ENCODE results near the gene AQP2. TPM values are rescaled to one million over a fixed set of nuclear protein-coding genes. Genes with fewer than 3 reads are reported as not detected.

Gene AQP2
- total RNA-seq, 1 experiment from 2014 or later: not detected

DNA sequence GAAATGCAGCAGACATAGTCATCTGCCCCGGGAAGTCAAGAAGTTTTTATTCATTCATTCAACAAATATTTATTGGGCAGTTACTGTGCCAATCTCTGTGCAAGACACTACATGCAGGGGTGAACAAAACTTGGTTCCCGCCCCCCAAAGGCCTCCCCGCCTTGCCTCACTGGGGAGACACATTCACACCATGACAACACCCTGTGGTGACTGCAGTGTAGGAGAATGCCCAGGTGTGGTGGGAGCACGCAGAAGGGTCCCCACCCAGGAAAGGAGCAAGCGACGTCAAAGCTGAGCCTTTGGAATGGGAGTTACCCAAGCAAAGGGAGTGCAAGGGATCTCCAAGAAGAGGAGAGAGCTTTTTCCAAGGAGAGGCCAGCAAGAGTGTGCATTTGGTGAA, 20.6 kb downstream of the AQP2 start:
- ChIA-PET POLR2A (interaction anchor here (0.6 kb wide), 1 partner anchor 47 kb away, joined by 3 read pairs; no protein-coding TSS in a partner anchor), RAD21 (ENCODE audit: low non-redundant PET in 1 of 2, low total read pairs in 2 of 2, uncharacterized antibody in 2 of 2, unreplicated experiment in 2 of 2) (interaction anchor here in 1 of 2 experiments (0.6 kb wide), 1 partner anchor 122 kb away, joined by 5 read pairs; no protein-coding TSS in a partner anchor), CTCF (interaction anchor here (1.4 kb wide), 1 partner anchor 26 kb away, joined by 3 read pairs; no protein-coding TSS in a partner anchor)
- H4K20me1 ChIP-seq (ENCODE audit: insufficient read depth): no peaks in the 10 kb centered on the region
- DNase-seq (ENCODE audit: low read depth, low spot score): no peak
- H2AFZ ChIP-seq (ENCODE audit: low read depth, low read length, poor library complexity, severe bottlenecking): no peak overlapping the region
- TF ChIP-seq SIN3A (IDR thresholded peaks at IDR 0.05; ENCODE audit: low read depth) (no peak), POLR2AphosphoS5 (IDR thresholded peaks at IDR 0.05; ENCODE audit: low read depth, low read length) (no peak), FOSL1 (IDR thresholded peaks at IDR 0.05; ENCODE audit: low read depth) (no peak), ELF1 (IDR thresholded peaks at IDR 0.05; ENCODE audit: borderline replicate concordance, low read depth) (no peak), TCF7L2 (IDR thresholded peaks at IDR 0.05; ENCODE audit: borderline replicate concordance, extremely low read depth, insufficient read depth, insufficient read length) (no peak), SRF (IDR thresholded peaks at IDR 0.05; ENCODE audit: low read depth) (no peak), EZH2 (IDR thresholded peaks at IDR 0.05) (no peak), RAD21 (IDR thresholded peaks at IDR 0.05; ENCODE audit: low read depth) (no peak), JUND (IDR thresholded peaks at IDR 0.05) (no peak), POLR2A (IDR thresholded peaks at IDR 0.05; ENCODE audit: borderline replicate concordance, extremely low read depth, insufficient read depth, insufficient read length) (no peak), CEBPB (IDR thresholded peaks at IDR 0.05; ENCODE audit: low read depth) (no peak), SP1 (IDR thresholded peaks at IDR 0.05; ENCODE audit: low read depth) (no peak), ATF3 (IDR thresholded peaks at IDR 0.05) (no peak)
- TF ChIP-seq, protein P1, sequence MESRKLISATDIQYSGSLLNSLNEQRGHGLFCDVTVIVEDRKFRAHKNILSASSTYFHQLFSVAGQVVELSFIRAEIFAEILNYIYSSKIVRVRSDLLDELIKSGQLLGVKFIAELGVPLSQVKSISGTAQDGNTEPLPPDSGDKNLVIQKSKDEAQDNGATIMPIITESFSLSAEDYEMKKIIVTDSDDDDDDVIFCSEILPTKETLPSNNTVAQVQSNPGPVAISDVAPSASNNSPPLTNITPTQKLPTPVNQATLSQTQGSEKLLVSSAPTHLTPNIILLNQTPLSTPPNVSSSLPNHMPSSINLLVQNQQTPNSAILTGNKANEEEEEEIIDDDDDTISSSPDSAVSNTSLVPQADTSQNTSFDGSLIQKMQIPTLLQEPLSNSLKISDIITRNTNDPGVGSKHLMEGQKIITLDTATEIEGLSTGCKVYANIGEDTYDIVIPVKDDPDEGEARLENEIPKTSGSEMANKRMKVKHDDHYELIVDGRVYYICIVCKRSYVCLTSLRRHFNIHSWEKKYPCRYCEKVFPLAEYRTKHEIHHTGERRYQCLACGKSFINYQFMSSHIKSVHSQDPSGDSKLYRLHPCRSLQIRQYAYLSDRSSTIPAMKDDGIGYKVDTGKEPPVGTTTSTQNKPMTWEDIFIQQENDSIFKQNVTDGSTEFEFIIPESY (IDR thresholded peaks at IDR 0.05; ENCODE audit: extremely low read depth, insufficient replicate concordance, low read length): no peak
- H3K4me2 ChIP-seq (ENCODE audit: low read length): no peak overlapping the region
- no peaks in the 10 kb centered on the region for H3K9me3 ChIP-seq (ENCODE audit: control insufficient read depth in 1 of 2, insufficient read depth in 1 of 2, low read depth in 1 of 2, low read length in 2 of 2)
- H3K9me2 ChIP-seq (ENCODE audit: insufficient read depth): no peaks in the 10 kb centered on the region
- no peak overlapping the region for H3K27ac ChIP-seq (ENCODE audit: low read depth, low read length)
- no peaks in the 10 kb centered on the region for H3K36me3 ChIP-seq (ENCODE audit: control insufficient read depth in 1 of 2, insufficient read depth in 2 of 2, low read length in 2 of 2)
- H3K9ac ChIP-seq (ENCODE audit: low read length): no peak overlapping the region
- H3K79me2 ChIP-seq (ENCODE audit: insufficient read depth, low read length): no peaks in the 10 kb centered on the region
- BruUV-seq (replicated peaks): no TSS peak
- 0 out of 2 replicates have a peak, but pooled peaks cover 5% of the 10 kb centered on the region for H3K27me3 ChIP-seq (ENCODE audit: insufficient read depth, low read length)
- peaks cover 0 to 16% of the 10 kb centered on the region in 2 experiments; a peak in 2 of 4 replicates for H3K4me1 ChIP-seq (ENCODE audit: control insufficient read depth in 1 of 2, insufficient read depth in 2 of 2, low read length in 2 of 2)
- intact Hi-C loops (cut with micrococcal nuclease): no loop called here
- ATAC-seq: no peak
- no peak overlapping the region for H3K4me3 ChIP-seq (replicated peaks in 1 of 2; ENCODE audit: low read depth in 1 of 2, low read length in 2 of 2)

Measured in HCT116 (cell line).